Nephron progenitor cell (in vitro differentiated cells): ENCODE results near the gene SMIM13.

Source experiments
- DNase-seq: peaks from one replicate; pipeline ENCODE4 v3.0.0; 2021
- H3K27ac Mint-ChIP-seq: 2 replicates; pipeline ENCODE4 v1.8.0; 2021; ENCODE audit warnings: mild to moderate bottlenecking, moderate library complexity, mixed read lengths
- H3K27me3 Mint-ChIP-seq: 2 replicates; pipeline ENCODE4 v1.8.0; 2021; ENCODE audit warnings: mild to moderate bottlenecking, low read depth, mixed read lengths; ENCODE audit not compliant: poor library complexity
- H3K36me3 Mint-ChIP-seq: 2 replicates; pipeline ENCODE4 v1.8.0; 2021; ENCODE audit warnings: low read depth, mixed read lengths
- H3K4me1 Mint-ChIP-seq: 2 replicates; pipeline ENCODE4 v1.8.0; 2021; ENCODE audit warnings: mixed read lengths
- H3K4me3 Mint-ChIP-seq: 2 replicates; pipeline ENCODE4 v1.8.0; 2021; ENCODE audit warnings: mild to moderate bottlenecking, moderate library complexity, mixed read lengths
- H3K9me3 Mint-ChIP-seq: 2 replicates; pipeline ENCODE4 v1.8.0; 2021; ENCODE audit warnings: mild to moderate bottlenecking, moderate library complexity, mixed read lengths
- CTCF ChIP-seq: fragments of 200-600 bp; sonication (generic); IDR thresholded peaks from 2 replicates; pipeline ENCODE4 v1.5.0; 2021; ENCODE audit warnings: antibody characterized with exemption

Gene SMIM13

GRCh38 chr6:11164717-11165646 lies 71.3 kb downstream of the SMIM13 start:
- H3K27ac Mint-ChIP-seq: peak overlapping the region; percentile 11

GRCh38 chr6:11166948-11167347 lies 73.3 kb downstream of the SMIM13 start:
- TF ChIP-seq CTCF: no peak
- Mint-ChIP-seq H3K36me3 (no peaks in the 10 kb centered on the region), H3K4me3 (no peak overlapping the region), H3K27me3 (no peaks in the 10 kb centered on the region), H3K4me1 (peaks cover 12% of the 10 kb centered on the region), H3K27ac (no peak overlapping the region), H3K9me3 (no peaks in the 10 kb centered on the region)
- no peak for DNase-seq

More at GRCh38 chr6:11164717-11165646, 71.3 kb downstream of the SMIM13 start:
- H3K36me3 Mint-ChIP-seq: no peaks in the 10 kb centered on the region
- H3K4me1 Mint-ChIP-seq: peaks cover 16% of the 10 kb centered on the region
- no peak for TF ChIP-seq CTCF
- H3K27me3 Mint-ChIP-seq: peaks cover 5% of the 10 kb centered on the region
- H3K4me3 Mint-ChIP-seq: no peak overlapping the region
- no peaks in the 10 kb centered on the region for H3K9me3 Mint-ChIP-seq
- DNase-seq: no peak

GRCh38 chr6:11168091-11168635 lies 74.5 kb downstream of the SMIM13 start:
- Mint-ChIP-seq H3K27ac (no peak overlapping the region), H3K36me3 (no peaks in the 10 kb centered on the region), H3K27me3 (no peaks in the 10 kb centered on the region), H3K4me1 (peaks cover 22% of the 10 kb centered on the region), H3K9me3 (no peaks in the 10 kb centered on the region), H3K4me3 (no peak overlapping the region)
- no peak for DNase-seq
- no peak for TF ChIP-seq CTCF

GRCh38 chr6:11171952-11172351 lies 78.3 kb downstream of the SMIM13 start:
- no peak overlapping the region for H3K27ac Mint-ChIP-seq
- no peaks in the 10 kb centered on the region for H3K27me3 Mint-ChIP-seq
- H3K4me3 Mint-ChIP-seq: no peak overlapping the region
- DNase-seq: no peak
- H3K9me3 Mint-ChIP-seq: no peaks in the 10 kb centered on the region
- no peak for TF ChIP-seq CTCF
- H3K36me3 Mint-ChIP-seq: no peaks in the 10 kb centered on the region
- peaks cover 24% of the 10 kb centered on the region for H3K4me1 Mint-ChIP-seq

- peak overlapping the region; percentile 11 for H3K27ac Mint-ChIP-seq
- peak; percentile 83 for DNase-seq
- H3K4me3 Mint-ChIP-seq: no peak overlapping the region
- no peaks in the 10 kb centered on the region for H3K36me3 Mint-ChIP-seq
- H3K9me3 Mint-ChIP-seq: no peaks in the 10 kb centered on the region
- H3K4me1 Mint-ChIP-seq: peaks cover 24% of the 10 kb centered on the region
- TF ChIP-seq CTCF: peak; percentile 82
- no peaks in the 10 kb centered on the region for H3K27me3 Mint-ChIP-seq
These were observed 79.1 kb downstream of the SMIM13 start for GRCh38 chr6:11172501-11173327.
